Retinal pigment epithelial cell (primary cell): ENCODE measurements around the gene LTB.

Experiments used
- DNase-seq: peaks from one replicate; pipeline ENCODE4 v3.0.0-alpha.2; 2010; ENCODE audit warnings: low read depth
- H3K4me3 ChIP-seq: 2 replicates; pipeline ENCODE4 v1.5.1; 2011; ENCODE audit warnings: mild to moderate bottlenecking, low read length, control low read depth, moderate library complexity
- CTCF ChIP-seq: conservative IDR thresholded peaks from 2 replicates; pipeline ENCODE4 v1.5.1; 2011; ENCODE audit warnings: low read depth, low read length, control low read depth, inconsistent platforms

The LTB gene

GRCh38 chr6:31586599-31587281 is 4.5 kb upstream of the LTB start:
- no peak overlapping the region for H3K4me3 ChIP-seq
- TF ChIP-seq CTCF = no peak

GRCh38 chr6:31586008-31586407 is 3.8 kb upstream of the LTB start, which contains the start of gene LST1:
TSS of gene LST1 (plus strand) at chr6:31586277. CDS start at chr6:31587300, 1,023 bp downstream.
- no peak for TF ChIP-seq CTCF
- no peak within 1 kb of the TSS for H3K4me3 ChIP-seq
- DNase-seq = no peak

More at GRCh38 chr6:31586599-31587281, 4.5 kb upstream of the LTB start:
- no peak for DNase-seq

- no peak for DNase-seq
- peak; percentile 59 for TF ChIP-seq CTCF
- no peak overlapping the region for H3K4me3 ChIP-seq
Observed at GRCh38 chr6:31585491-31585890, 3.3 kb upstream of the LTB start.

- no peak for TF ChIP-seq CTCF
- no peak for DNase-seq
- peak overlapping the region; percentile 64 for H3K4me3 ChIP-seq
Observed at GRCh38 chr6:31581434-31582229, 592 bp downstream of the LTB start.

GRCh38 chr6:31580807-31581433 is 1.3 kb downstream of the LTB start:
- peak overlapping the region; percentile 64 for H3K4me3 ChIP-seq
- TF ChIP-seq CTCF = peak; percentile 88
- no peak for DNase-seq

DNA sequence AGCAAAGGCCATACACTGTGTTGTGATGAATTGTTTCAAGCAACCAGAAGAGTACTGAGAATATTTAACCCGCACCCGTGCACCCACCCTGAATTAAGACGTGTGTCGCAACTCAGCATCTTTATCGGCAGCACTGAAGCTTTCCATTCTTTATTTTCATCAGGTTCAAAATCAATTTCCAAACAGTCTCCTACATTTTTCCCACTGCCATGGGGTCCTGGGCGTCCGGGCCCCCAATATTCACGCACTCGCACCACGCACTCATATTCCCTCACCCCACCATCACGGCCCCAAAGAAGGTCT is 1.8 kb downstream of the LTB start:
- DNase-seq = no peak
- peak overlapping the region; percentile 64 for H3K4me3 ChIP-seq
- no peak for TF ChIP-seq CTCF
